Hair follicle dermal papilla cell (primary cell): ENCODE results near the gene FBXO47. TPM values are rescaled to one million over a fixed set of nuclear protein-coding genes. Genes with fewer than 3 reads are reported as not detected.

Source experiments
- small RNA-seq: library from RNA; depleted of rRNA; stranded (forward); fragments of <200 nt; gene quantifications from one replicate; pipeline ENCODE3, GENCODE V24; 2012
- total RNA-seq: library from RNA; depleted of rRNA; stranded (reverse); fragments of >200 nt; gene quantifications from 2 replicates; pipeline ENCODE4 v1.2.3, GENCODE V29; 2012

FBXO47 gene
- not detected in 2 replicates for total RNA-seq

GRCh38 chr17:38967290-38967738 lies at the start of gene FBXO47:
TSS of gene FBXO47 (minus strand) at chr17:38967403. CDS start at chr17:38963025, 4,378 bp downstream.

GRCh38 chr17:38925263-38925995 lies 41.8 kb downstream of the FBXO47 start, which contains the start of gene LASP1NB:
TSS of gene LASP1NB (plus strand) at chr17:38925614.

Small RNA genes within 50 kb of the gene (small RNA-seq; reads per million reads assigned to genes)
- gene MIR6779 = not detected

Other genes with a start within 250 kb of the FBXO47 start
- 3.2 and 5.3 TPM in 2 replicates for gene CISD3, start 237.1 kb downstream of the FBXO47 start, total RNA-seq
- gene PCGF2, start 219.1 kb downstream of the FBXO47 start, total RNA-seq = 3.6 and 3.9 TPM in 2 replicates
- gene PSMB3, start 214.7 kb downstream of the FBXO47 start, total RNA-seq = 126 and 175 TPM in 2 replicates
- gene PIP4K2B, start 167.8 kb downstream of the FBXO47 start, total RNA-seq = 69.3 and 81.0 TPM in 2 replicates
- 10.1 and 11.4 TPM in 2 replicates for gene CWC25, start 142.1 kb downstream of the FBXO47 start, total RNA-seq
- 435 and 509 TPM in 2 replicates for gene RPL23, start 113.7 kb downstream of the FBXO47 start, total RNA-seq
- gene LASP1, start 97.3 kb downstream of the FBXO47 start, total RNA-seq = 271 and 284 TPM in 2 replicates
- gene PLXDC1, start 184.2 kb upstream of the FBXO47 start, total RNA-seq = 15.2 and 33.3 TPM in 2 replicates
- not detected in 2 replicates for gene ARL5C, start 198.8 kb upstream of the FBXO47 start, total RNA-seq
- 14.0 and 15.5 TPM in 2 replicates for gene CACNB1, start 230.3 kb upstream of the FBXO47 start, total RNA-seq
- gene RPL19, start 232.9 kb upstream of the FBXO47 start, total RNA-seq = 1,008 and 1,304 TPM in 2 replicates